OCI-M2 (cell line): ENCODE data around the gene CALML3.

Experiments
- DNase-seq: peaks from one replicate; lab custom pipeline; 2025; ENCODE audit not compliant: unreplicated experiment; lab: John Stamatoyannopoulos, UW

The CALML3 gene

DNA sequence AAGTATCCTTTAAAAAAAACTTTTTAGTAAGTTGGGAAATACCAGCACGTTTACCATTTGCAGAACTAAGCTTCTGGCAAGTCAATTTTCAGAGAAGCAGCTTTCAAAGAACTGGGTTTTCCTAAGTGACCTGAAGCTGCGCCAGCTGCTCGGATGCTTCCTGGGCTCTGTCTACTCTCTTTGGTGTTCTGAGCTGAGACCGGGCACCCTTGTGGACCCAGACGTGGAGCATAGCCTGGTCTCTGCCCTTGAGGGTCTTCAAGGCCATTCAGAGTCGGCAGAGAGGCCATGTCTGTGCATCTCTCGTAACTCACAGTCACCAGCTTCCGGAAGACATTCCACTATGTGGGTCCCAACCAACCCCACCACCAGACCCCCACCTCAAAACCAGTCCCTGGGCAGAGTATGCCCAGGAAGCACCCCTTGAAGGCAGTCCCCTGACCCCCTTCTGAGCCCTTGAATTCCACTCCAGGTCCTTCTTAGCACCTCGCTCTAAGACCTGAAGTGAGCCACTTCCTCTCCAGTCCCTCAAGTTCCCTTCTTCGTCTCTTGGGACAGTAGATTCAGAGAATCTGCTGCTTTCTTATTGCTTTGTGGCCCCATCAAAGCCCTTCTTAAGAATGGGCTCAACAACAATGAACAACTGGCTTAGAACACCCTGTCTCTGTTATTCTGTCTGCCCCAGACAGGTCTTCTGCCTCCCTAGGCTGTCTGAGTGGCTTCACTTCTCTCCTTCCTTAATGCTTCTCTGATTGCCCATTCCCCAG lies 33.9 kb upstream of the CALML3 start:
- no peak for DNase-seq

DNA sequence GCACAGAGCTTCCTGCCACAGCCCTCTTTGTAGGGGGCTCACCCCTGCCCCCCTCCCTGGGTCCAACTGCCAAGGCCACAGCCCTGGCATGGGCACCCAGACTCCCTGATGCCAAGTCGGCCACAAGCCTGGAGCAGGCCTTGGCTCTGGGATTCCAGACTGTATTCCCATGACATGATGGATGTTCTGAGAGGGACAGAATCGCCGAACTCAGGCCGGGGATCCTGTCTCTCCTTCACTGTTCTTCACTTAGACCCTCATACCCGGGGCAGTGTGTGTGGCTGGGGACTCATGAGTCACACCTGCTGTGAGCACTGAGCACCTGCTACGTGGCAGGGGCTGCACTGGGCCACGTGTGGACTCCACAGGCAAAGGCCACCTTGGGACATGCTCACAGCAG lies 33.3 kb upstream of the CALML3 start:
- DNase-seq = no peak

DNA sequence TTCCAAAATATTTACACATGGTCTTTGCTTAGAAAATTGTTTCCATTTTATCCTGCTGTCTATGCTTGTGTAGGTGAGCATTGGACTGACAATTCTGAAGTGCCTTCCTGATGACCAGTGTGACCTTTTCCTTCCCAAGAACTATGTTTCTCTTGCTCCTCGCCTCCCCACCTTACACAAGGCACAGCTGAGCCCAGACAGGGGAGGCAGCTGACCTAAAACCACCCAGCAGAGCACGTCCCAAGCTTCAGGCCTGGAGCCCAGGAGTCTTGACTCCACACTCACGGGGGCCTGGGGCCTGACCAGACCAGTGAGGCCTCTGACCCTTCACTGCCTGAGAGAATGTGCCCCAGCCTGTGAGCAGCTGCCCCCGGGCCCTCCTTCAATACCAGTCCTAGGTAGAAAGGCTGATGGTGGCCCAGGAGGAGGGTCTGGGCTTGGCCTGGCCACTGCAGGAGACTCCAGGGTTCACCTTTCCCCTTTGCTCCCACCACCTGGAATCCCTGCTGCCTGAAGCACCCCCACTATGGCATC lies 32.4 kb upstream of the CALML3 start:
- no peak for DNase-seq

DNA sequence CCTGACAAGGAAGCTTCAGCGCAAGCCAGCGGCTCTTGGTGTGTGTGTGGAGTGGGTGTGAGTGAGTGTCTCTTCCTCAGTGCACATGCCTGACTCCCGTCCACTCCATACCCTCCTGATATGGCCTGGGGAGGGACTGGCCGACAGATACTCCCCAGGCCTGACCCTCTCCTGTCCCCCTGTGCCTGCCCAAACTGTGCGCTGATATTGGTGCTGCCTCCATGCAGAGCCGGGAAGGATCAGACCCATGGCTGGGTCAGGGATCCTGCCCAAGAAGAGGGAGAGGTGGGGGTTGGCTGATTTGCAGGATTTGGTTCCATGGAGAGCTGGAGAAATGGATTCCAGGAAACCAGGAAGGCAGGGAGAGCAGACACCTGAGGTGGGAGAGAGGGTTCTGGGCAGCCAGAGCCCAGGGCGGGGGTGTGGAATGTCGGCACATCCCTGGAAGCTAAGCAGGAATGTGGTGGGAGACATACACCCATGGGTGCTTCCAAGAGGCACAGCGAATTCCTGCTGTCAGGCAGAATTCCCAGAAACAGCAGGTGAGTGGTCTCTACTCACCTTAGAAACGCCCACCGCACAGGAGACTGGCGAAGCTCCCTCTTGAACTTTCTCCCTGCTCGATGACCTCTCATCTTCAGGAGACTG lies 31.7 kb upstream of the CALML3 start:
- no peak for DNase-seq

DNA sequence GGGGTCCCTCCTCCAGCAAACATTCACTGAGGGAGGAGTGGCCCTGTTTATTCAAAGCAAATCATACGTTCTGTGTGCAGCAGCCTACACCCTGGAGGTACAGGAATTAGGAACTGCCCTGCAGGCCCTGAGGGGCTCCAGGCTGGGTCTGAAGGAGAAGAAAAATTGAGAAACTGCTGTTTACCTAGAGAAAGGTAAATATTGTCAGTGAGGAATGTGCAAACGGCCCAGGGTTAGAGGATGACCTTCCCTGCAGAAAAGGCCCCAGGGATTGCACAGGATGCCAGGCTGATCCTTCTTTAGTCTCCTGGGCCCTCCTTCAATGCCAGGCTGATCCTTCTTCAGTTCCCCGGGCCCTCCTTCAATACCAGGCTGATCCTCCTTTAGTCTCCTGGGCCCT lies 31.1 kb upstream of the CALML3 start:
- DNase-seq = no peak

DNA sequence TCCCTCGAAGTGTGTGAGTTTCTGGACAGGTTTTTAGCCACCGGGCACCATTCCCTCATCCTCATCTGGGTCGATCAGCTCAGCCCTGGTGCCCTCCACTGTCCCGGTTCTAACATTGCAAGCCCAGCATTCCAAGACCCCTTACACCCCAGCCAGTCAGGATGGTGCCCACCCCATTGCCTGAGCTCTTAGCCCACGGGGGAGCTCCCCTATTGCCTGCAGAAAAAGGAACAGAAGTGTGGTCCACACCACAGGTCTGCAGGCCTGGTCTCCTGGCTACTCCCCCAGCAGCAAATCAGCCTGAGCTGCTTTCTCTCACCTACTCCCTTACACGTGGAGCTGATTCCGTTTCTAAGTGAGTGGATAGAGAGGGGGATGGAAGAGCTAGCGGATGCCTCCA lies 30.1 kb upstream of the CALML3 start:
- no peak for DNase-seq

DNA sequence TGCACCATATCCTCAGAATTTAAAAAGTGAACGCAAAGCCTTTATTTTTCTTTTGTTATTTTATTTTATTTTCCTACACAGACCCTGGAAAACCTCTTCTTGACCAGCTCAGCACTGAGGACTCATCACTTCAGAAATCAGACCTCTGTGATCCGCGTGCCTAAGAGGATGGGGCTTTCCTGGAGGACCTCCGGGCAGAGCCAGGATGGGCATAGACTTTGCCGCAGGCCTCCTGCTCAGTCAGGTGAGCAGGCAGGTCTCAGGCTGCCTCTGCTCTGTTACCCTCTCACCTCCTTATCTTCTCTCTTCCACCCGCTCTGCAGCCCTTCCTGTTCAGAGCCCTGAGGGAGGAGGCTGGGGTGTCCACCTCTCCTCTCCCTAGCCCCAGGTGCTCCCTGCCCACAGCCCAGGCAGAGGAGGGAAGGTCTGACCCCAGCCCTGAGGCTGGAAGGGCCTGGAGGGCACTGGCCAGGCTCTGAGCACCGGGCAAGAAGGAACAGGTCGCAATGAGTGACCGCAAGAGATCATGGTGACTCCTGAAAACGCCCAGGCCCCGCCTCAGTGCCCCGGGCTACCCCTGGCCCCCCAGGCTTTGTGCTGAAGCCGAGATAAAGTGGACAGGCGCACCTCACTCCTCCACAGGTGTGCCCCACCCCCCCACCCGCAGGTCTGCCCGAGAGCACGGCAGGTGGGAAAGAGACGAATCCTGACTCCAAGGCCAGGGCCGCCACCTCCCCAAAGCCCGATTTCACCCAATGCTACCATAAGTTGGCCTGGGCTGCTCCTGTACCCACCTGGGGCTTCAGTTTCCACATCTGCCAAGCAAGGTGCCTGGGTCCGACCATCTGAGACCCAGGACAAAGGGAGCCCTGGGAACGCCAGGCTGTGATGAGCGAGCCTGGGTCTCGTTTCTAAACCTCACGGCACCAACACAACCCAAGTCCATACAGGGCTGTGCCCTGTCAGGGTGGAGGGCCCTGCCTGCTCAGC lies 28.2 kb upstream of the CALML3 start:
- no peak for DNase-seq

DNA sequence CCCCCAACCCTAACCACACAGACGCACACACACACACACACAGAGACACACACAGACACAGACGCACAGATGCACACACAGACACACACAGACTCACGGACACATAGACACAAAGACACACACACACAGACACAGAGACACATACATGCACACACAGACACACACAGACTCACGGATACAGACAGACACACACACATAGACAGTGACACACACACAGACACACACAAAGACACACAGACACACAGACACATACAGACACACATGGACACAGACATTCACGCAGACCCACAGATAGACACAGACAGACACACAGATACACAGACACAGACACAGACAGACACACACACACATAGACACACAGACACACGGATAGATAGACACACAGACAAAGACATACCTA lies 27.5 kb upstream of the CALML3 start:
- no peak for DNase-seq

DNA sequence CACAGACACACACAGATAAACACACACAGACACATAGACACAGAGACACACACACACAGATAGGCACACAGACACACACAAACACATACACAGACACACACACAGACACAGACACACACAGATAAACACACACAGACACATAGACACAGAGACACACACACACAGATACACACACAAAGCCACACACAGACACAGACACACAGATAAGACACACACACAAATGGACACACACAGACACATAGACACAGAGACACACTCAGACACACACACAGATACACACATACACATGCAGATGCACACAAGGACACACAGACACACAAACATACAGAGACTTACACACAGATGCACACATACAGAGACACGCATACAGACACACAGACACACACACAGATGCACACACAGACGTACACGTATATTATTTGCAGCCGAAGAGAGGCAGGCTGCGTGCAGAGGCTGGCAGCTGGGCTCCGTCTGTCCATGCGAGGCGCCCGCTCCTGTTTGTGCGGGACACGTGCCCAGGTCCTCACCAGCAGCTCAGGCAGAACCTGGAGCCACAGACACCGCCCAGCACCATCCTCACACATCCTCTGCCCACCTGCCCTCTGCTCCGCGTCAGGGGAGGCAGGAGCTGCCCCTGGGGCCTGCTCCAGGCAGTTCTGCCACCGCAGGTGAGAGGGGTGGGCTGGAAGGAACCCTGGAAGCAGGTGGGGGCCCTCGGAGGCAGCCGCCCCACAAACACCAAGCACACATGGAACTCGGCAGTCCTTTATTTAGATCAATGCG lies 26.6 kb upstream of the CALML3 start:
- DNase-seq = no peak

DNA sequence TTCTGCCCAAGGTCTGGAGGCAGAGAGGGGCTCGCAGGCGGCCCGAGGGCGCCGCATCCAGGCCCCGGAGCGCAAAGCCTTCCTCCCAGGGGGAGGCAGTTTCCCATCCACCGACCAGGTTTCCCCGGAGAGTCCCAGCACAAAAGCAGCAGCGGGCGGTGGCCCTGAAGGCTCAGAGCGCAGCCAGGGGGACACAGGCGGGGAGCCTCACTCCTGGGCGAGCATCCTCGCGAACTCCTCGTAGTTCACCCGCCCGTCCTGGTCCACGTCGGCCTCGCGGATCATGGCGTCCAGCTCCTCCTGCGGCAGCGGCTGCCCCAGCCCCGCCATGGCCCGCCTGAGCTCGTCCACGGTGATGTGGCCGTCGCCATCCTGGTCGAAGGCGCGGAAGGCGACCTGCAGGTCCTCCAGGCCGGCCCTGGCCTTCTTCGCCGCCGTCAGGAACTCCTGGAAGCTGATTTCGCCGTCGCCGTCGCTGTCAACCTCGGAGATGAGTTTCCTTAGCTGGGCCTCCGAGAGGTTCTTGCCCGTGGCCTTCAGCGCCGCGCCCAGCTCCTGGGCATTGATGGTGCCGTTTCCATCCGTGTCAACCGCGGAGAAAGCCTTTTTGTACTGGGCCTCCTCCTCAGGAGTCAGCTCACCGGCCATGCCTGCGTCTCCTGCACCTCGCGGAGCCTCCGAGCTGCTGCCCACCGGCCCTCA lies 25.8 kb upstream of the CALML3 start:
- no peak for DNase-seq

DNA sequence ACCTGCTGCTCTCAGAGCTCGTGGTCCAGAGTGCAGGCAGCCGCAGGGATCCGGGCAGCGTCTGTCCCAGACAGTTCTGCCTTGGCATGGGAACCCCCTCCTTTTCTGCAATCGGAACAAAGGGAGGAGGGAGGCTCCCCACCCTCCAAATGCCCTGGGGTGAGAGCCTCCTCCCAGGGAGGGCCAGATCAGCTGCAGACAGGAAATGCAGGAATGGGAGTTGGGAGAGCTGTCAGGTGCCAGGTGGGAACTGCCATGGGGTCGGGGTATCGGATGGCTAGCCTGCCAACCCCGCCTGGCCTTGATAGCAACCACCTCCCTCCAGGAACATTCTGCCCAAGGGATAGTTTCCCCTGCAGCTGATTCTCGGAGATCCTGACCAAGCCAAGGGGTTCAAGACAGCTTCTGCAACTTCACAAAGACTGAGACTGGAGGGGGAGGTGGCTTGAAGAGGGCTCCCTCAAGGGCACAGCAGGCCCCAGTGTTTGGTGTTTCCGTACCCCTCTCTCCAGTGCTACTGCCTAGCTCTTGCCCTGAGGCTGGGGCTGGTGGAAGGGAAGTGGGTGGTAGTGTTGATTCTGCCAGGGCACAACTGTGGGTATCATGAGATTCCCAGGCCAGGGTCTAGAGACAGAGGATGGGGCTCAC lies 25.1 kb upstream of the CALML3 start, which contains the start of gene CALML5:
Gene CALML5, minus strand, starts transcription at position 78 of the 648 bp plus-strand sequence. CDS start 132 bp downstream, outside the sequence.
- no peak for DNase-seq

DNA sequence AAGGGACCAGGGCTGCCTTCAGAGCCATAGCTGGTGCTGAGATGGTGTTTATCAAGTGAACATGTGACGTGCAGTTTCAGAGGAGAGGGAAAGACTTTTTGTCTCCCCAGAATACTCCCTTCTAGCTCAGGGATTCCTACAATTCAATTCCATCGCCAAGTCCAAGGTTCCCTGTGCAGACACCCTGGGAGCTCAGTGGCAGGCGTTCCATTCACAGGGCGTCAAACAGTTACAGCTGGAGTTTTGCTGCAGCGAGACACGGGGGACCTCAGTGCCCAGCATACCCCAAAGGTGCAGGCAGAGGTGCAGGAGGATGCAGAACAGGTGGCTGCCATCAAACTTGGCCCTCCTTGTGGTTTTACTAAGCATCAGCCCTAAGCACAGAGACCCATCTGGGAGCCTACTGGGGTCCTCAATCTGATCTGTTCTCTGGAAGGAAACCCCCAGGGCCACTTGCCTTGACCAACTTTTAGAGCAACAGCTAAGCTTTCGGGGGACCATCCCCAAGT lies 24.5 kb upstream of the CALML3 start:
- DNase-seq = no peak

DNA sequence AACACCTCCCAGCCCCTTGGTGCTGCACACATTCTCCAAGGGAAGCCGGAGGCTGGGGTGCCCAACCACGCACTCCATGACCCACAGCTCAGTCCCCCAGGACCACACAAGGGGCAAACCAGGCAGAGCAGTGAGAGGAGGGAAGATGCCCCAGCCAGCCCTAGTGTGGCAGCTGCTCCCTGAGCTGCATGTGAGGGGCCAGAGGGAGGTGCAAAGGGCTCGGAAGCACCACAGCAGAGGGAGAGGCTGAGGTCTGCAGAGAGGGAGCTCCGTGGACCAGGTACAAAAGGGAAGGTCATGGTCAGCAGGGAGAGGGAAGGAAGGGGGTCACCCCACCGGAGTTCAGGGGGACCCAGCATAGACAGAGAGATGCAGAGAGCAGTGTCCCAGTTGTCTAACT lies 23.9 kb upstream of the CALML3 start:
- no peak for DNase-seq

DNA sequence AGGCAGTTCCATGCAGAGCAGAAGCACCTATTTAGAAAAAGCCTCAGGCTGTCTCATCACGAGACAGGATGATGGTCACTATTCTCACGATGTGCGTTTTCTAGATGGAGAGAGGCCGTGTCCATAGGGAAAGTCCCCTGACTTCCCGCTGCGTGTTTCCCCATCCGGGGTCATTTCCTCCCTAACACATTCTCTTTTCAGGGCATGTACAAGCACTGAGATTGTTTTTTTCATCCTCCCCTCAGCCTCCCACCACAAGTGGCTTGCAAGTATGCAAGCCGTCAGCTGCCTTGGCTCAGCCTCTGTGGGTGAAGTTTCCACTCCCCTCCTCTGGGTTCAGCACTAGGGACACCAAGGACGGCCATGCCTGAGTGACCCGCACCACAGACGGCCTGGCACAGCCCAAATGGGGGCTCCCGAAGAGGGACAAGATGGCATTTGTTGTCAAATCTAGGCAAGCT lies 22.7 kb upstream of the CALML3 start:
- DNase-seq = no peak

DNA sequence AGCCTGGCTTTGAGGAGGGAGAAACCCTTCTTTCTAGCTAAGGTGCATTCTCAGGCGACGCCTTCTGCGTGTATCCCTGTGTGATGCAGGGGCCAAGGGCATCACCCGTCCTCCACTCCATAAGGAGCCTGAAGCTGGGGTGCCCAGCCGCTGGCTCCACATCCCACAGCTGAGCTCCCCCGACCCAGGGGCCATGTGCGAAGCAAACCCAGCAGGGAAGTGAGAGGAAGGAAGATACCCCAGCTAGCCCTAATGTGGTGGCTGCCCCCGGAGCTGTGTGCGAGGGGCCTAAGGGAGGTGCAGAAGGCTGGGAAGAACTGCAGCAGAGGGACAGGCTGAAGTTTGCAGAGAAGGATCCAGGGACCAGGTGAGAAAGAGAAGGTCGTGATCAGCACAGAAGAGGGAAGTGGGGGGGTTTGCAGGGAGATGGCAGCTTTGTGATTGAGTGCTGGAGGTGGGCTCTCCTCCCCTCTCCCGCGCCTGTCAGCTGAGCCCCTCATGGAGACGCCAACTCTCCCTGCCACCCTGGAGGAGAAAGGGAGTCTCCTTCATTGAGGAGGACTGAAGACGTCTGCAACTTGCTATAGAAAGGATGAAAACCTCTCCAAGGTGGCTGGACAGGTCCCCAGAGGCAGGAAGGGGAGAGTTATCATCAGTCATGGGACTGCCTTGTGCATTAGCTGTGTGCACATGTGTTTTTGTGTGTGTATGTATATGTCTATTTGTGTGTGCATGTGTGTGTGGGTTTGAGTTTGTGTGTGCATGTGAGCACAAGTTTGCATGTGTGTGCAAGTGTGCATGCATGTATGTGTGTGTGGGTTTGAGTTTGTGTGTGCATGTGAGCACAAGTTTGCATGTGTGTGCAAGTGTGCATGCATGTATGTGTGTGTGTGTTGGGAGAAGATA lies 21.9 kb upstream of the CALML3 start:
- no peak for DNase-seq

DNA sequence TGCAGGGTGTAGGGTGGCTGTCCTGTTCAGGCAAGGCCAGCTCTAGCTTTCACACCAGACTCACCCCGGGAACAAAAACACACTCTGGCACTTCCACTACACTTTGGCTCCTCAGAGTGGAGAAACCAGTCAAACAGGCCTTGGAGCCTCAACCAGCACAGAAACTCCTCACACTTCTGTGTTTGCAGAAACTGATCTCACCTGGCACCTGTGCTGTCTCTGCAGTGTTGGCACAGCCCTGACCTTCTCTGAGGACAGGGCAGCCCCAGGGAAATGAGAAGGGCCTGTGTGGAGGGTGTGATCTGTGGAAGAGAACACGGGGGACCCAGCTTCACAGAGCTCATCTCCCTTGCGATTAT lies 21.3 kb upstream of the CALML3 start:
- DNase-seq = no peak

DNA sequence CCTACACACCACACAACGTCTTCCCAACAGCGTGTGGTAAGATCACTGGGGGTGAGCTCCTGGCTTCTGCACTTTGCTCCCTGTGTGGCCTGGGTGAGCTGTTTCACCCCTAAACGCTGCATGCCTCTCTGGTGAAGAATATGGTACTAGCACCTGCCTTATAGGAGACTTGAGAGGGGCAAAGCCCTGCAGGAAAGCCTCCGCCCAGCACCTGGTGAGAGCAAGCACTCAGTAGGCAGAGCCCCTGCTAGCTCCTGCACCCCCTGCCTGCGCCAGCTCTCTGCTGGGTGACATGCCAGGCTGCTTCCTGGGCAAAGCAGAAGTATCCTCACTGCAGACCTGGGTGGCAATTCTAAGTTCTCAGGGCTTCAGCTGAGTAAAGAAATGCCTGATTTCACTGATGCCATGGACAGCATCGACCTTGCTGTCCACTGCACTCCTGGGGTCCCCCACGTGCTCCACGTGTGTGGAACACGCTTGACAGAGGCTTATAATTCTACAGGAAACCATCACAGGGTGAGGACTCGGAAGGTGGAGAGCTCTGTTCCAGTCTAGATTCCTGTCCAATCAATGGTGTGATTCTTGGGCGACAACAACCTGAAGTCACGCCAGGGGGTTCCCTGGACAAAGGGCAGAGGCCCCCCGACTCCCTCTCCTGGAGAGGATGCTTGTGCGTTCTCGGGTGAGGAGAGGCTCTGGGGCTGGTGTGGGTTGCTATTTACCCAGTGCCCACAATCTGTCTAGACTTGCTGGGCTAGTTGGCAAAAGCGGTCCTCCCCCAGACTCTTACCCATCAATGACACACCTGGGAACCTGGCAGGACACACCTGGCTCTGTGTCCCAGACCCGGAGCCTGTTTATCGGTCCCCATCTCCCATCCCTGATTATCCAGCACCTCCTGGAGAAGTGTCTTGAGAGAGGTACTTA lies 20.4 kb upstream of the CALML3 start:
- no peak for DNase-seq
